Measurements from ENCODE around the gene EIF3D.

Gene EIF3D

DNA sequence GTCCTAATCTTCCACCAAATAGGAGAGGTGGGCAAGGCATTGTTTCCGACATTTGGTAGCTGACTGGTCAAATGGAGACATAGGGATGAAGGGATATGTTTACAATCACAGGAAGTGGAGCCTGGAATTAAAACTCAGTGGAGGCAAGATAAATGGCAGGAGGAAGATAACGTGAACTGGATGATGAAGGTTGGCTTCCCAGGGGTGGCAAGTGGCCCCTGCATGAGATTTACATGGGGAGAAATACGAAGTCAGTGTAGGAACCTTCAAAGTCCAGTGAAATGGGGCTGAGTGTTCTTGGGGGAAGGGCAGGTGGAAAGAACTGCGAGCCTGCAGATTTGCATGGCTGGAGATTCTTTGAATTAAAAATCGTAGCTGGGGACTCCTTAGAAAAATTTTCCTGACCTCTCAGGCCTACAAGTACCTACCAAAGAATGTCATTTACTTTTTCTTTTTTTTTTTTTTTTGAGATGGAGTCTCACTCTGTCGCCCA is 21.4 kb downstream of the EIF3D start:
- DNase-seq (ENCODE audit: low read depth), result no peak

DNA sequence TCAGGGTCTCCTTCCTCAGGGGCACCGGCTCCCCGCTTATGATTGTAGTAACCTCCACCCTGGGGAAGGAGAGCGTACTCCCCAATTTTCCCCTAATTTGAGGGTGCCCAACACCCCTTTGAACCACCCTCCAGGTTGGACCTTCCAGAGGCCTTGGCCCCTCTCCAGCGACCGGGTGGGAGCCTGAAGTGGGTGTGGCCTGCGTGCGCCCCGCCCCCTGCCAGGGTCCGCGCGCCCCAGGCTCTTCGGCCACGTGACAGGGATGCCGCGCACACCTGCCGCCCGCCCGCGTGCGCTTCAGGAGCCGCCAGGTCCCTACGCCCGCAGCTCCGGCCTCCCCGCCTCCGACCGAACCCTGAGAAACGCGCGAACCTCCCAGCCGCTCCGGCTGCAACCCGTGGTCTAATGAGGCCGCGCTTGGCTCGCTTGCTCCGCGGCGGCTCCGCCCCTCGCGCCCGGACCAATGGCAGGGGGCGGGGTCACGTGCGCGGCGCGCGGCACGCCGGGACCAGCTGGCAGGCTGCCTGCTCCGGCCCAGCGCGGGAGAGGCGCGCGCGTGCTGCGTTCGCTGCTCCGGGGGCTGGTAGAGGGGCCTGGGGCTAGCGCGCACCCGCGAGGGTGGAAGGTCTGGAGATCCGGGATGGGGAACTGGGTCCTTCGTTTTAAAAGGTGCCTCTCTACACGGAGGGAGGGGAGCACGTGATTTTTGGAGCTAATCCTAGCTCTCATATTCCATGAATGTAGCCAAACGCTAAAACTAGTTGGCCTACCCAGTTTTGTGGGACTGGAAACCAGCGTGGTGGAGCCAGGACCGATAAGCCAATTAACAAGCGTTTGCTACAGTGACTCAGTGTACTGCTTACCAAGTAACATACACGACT is 22.1 kb downstream of the EIF3D start, which contains the start of gene FOXRED2:
Gene FOXRED2 (minus strand): TSS at position 404 of the 881 bp plus-strand sequence. CDS start 618 bp downstream, outside the sequence.
- DNase-seq (ENCODE audit: low read depth), result peak; percentile 78

DNA sequence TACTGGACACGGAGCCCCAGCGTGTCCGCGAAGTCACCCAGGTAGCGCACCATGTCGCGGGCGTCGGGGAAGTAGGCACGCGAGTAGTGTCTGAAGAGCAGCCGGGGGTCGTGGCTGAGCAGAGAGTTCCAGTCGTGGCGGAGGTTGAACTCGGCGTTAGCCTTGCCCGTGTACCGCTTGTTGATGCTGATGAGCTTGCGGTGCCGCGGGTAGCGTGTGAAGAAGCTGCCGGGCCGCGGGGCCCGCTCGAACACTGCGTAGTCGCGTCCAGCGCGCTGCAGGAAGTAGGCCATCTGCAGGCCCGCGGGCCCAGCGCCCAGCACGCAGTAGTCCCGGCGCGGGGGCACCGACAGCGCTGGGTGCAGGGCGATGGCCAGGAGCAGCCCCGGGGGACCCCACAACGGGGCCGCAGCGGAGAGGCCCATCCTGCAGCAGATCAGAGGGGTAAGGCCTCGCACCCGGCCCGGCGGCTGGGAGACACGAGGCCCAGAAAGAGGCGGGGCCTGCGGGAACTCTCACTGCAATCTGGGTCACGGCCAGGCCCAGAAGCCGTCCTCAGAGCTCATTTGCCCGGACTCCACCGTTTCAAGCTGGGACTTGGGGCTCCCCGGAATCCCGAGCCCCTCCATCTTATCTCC is 22.8 kb downstream of the EIF3D start:
- DNase-seq (ENCODE audit: low read depth), result no peak

DNA sequence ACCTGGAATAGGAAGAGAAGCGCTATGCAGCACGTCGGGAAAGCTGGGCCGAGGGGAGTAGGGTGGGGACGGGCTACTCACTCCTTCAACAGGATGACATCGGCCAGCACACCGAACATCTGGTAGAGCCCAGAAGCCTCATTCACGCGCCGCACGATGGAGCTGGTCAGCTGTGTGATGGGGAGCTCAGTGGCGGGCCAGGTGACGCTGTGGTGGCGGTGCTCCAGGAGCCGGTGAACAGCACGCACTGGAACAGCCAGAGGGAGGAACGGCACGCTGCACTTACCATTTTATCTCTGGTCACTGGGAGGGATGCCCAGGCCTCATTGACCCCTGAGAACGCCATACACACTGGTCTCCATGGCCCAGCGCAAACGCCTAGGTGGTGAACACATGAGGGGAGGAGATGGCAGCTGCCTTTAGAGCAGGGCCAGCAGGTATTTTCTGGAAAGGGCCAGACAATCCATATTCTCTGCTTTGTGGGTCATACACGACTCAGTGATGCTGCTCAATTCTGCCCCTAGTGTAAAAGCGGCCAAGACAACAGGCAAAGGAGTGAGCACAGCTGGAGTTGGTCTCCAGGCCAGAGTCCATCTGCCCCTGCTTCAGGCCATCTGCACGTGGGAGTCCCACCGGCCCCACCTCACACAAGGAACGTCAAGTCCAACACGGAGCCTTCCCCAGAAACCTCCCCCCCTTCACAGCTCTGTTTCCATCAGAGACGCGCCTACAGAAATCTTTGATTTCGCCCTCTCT is 30.9 kb downstream of the EIF3D start:
- no peak for DNase-seq (ENCODE audit: low read depth)

DNA sequence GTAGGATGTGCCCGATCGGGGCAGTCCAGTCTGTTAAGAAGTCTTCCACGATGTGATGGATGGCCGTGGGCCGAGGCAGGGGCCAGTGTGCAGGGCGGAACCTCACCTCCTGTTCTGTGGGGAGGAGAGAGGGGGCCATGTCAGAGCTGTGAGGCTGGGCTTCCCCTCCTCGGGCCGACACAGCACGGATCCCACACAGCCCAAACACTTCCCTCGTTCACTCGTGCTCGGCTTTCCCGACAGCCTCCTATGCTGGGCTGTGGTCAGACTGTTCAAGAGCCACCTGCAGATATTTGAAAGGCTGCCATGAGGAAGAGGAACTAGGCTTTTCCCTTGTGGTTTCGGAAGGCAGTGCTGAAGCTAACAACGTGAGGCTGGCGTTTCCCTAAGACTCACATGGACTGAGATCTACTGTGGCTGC is 35.3 kb downstream of the EIF3D start:
- DNase-seq (ENCODE audit: low read depth), result no peak

DNA sequence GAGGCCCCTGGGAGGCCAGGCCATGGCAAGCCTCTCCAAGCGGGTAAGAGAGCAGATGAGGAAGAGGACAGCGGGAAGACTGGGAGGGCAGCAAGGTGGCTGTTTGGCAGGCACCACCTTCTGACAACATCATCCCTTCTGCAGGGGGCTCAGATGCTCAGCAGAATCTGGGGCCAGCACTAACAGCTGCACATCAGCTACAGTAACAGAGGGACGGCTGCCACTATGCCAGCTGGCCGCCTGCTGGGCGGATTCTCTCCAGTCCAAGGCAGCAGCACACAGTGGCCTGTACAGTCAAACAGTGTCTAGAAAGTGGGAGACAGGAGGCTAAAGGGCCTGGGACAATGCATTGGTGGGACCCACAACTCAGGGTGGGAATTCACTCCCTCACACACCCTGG is 36.9 kb downstream of the EIF3D start:
- DNase-seq (ENCODE audit: low read depth), result no peak

DNA sequence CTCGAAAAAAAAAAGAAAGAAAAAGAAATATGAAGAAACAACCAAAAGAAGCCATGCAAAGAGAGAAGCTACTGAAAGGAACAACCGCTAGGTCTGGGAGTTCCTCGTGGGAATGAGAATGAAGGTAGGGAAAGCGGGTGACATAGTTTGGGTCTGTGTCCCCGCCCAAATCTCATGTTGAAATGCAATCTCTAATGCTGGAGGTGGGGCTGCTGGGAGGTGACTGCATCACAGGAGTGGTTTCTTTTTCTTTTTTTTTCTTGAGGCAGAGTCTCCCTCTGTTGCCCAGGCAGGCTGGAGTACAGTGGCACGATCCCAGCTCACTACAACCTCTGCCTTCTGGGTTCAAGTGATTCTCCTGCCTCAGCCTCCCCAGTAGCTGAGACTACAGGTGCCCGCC is 37.8 kb downstream of the EIF3D start:
- DNase-seq (ENCODE audit: low read depth), result no peak

DNA sequence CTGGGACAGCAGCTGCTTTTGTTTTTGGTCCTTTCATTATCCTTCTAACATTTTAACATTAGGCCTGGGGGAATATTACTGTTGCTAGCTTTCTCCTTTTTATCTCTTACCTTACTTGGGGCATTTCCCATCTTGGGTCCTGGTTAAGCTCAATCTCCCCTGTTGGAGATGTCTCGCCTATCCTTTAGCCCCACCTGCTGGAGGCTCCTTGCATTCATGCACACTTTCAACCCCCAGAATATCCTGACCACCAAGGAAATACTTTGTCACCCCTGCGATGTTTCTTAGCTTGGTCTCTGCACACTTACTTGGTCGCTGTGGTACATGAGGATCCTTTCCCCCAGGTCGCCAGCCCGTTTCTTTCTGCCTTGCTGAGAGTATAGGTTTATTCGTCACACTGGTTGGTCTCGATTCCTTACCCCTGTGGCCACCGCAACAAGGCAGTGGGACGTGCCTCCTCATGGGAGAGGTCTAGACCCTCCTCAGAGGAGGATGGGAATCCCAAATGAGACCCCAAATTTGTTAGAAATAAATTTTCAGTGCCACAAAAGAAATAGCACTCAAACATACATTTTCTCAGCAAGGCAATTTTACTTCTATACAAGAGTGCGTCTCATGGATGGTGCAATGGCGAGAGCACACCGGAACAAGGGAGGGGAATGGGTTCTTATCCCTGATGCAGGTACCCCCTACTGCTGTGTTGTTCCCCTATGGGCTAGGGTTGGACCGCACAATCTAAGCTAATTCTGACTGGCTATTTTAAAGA is 42.2 kb downstream of the EIF3D start:
- DNase-seq (ENCODE audit: low read depth), result peak; percentile 60

DNA sequence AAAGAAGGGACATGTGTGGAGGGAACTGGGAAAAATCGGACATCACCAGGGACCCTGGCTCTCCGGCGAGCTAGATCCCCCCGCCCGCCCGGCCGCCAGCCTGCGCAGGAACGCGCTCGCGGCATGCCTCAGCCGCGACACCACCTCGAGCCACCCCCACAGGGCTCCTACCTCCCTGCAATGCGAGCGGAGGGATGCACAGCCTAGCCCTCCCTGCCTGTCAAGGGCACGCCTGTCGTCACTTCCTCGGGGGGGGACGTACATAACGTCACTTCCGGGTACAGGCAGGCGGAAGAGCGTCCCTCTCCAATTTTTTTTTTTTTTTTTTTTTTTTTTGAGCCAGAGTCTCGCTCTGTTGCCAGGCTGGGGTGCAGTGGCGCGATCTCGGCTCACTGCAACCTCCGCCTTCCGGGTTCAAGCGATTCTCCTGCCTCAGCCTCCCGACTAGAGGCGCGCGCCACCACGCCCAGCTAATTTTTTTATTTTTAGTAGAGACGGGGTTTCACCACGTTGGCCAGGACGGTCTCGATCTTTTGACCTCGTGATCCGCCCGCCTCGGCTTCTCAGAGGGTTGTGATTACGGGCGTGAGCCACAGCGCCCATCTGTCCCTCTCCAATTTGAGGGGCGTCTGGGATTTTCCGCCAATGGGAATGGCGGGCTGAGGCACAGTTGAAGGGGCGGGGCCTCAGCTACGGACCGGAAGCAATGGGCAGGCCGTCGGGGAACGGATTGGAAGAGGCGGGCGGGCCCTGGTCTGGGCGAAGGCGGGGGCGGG is 47.4 kb downstream of the EIF3D start, which contains the start of gene TXN2:
Gene TXN2 (minus strand): TSS at position 248 of the 776 bp plus-strand sequence. CDS start 803 bp downstream, outside the sequence.
- DNase-seq (ENCODE audit: low read depth), result peak; percentile 96

DNA sequence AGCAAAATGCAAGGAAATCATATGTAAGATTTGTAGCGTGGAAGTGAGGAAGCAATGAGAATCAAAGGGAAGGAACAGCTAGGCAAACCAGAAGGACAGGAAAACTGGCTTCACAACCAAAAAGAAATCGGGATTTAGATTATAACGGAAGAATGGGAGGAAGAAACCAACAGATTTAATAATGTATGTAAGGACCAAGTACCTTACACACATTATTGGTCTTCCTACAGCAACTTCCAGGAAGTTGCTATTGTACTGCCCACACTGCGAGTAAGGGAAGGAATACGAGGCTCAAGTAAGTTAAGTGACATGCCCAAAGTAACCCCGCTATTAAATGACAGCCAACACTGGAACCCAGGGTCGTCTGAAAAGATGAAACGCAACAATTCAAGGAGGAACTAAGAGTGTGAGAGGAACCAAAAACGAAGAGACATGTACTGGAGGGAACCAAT is 48.0 kb downstream of the EIF3D start:
- DNase-seq (ENCODE audit: low read depth), result no peak

DNA sequence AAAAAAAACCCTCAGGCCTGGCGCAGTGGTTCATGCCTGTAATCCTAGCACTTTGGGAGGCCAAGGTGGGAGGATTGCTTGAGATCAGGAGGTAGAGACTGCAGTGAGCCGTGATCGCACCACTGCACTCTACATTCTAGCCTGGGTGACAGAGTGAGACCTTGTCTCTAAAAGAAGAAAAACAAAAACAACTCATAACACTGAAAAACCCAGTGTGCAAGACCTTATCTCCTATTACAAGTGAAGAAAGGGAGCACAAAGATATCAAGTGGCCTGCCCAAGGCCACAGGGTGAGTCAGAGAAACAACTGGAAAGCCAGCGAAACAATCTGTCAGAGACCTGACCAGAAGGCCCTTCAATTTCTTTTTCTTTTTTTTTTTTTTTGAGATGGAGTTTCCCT is 50.0 kb downstream of the EIF3D start:
- peak; percentile 74 for DNase-seq (ENCODE audit: low read depth)

DNA sequence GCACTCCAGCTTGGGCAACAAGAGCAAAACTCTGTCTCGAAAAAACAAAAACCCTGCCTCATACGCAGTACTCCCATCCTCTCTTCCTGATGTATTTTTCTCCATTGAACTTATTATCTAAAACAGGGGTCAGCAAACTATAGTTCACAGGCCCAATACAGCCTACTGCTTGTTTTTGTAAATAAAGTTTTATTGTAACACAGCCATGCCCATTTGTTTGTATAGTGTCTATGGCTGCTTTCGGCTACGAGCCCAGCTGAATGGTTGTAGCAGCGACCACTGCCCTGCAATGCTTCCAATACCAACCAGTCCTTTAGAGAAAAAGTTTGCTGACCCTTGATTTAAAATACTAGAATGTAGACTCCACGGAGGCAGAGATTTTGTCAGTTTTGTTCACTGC is 53.6 kb downstream of the EIF3D start:
- DNase-seq (ENCODE audit: low read depth), result no peak

DNA sequence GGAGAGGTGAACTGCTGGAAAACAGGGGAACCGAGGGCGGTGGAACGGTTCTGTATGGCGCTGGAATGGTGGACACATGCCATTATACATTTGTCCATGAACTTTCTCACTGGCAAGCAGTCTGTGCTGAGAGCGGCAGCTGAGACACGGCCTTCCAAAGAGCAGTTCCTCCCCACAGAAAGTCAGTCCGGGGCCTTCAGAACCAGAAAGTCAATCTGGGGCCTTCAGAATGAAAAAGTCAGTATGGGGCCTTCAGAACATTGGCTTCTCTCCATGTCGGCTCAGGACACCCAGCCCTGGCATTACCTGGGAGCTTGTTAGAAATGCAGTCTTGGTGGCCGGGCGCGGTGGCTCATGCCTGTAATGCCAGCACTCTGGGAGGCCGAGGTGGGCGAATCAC is 56.3 kb downstream of the EIF3D start:
- no peak for DNase-seq (ENCODE audit: low read depth)

DNA sequence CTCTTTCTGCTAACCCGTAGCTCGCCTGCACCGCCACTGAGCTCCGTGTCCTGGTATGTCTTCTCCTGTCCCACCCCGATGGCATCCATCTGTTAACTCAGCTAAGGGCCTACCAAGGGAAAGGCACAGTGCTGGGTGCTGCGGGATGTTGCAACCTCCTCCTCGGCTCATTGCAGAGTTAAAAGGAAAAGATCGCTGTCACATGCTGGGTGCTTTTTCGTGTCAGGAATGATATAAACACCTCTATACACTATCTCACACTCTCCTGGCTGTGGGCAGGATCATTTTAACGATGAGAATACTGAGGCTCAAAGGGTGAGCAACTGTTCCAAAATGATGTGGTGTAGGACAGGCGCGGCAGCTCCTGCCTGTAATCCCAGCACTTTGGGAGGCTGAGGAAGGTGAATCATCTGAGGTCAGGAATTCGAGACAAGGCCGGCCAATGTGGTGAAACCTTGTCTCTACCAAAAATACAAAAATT is 57.6 kb downstream of the EIF3D start:
- peak; percentile 64 for DNase-seq (ENCODE audit: low read depth)

DNA sequence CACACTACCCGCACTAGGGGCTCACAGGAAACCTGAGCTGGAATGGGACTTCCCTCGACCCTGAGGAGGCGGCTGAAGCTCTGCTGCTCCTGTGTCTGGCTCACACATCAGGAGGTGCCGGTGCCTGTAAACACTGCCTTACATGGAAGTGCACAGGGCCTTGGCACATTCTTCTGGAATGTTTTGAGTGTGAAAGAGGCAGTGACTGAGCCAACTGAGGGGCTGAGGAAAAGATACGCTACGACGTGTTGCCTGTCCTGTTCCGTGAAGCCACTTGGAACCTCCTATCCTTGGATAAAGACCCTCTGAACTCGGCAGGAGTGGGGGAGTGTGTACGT is 58.0 kb downstream of the EIF3D start:
- peak; percentile 73 for DNase-seq (ENCODE audit: low read depth)

DNA sequence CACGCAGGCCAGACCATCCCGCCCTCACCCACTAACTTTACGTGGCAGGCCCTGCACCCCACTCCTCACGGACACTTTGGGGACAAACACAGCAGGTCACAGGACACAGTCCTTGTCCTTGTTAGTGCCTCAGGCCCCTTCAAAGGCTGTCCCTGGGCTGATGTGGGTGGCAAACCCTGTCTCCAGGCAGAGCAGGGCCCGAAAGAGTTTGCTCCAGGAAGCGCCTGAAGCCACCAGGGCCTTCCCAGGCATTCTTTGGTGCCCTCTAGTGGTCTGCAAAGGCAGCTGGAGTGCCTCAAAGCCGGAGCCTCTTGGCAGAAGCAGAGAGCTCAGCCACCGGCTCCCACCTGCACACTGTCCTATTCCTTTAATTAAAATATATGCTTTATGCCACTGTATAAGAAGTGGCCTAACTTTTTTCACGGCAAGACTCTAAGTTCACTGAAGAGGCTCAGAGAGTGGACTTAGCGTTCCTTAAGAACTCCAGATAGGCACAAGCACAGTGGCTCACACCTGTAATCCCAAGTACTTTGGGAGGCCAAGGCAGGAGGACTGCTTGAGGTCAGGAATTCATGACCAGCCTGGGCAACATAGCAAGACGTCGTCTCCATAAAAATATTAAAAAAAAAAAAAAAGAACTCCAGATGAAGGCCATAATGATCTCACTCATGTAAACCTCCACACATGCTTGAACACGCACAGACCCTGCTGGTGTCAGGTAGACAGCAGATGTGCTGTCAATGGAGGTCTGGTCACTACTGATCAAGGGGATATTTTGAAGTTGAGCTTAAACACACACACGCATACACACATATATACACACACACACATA is 58.6 kb downstream of the EIF3D start:
- peak; percentile 89 for DNase-seq (ENCODE audit: low read depth)

DNA sequence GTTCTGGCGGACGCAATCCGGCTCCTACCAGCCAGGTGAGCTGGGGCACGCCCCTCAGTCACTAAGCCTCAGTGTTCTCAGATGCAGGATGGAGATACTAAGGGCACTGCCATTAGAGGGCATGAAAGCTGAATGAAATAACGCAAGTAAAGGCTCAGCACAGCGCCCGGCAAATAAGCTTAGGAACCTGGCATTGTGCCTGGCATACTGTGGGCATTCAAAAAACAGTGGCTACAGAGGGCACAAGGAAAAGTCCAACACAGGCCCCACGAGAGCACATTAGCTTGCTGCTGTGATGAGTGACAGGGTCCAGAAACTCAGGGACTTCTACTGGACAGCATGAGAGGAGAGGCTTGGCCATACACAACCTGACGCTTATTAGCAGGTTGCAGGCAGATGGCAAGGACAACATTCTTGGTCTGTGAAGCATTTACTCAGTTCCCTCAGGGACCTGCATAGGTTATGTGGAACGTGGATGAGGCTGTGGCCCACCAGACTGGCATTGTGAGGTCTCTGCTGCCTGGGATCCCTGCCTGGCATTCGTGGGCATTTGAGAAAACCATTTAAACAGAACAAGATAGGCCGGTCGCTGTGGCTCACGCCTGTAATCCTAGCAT is 59.8 kb downstream of the EIF3D start:
- no peak for DNase-seq (ENCODE audit: low read depth)

DNA sequence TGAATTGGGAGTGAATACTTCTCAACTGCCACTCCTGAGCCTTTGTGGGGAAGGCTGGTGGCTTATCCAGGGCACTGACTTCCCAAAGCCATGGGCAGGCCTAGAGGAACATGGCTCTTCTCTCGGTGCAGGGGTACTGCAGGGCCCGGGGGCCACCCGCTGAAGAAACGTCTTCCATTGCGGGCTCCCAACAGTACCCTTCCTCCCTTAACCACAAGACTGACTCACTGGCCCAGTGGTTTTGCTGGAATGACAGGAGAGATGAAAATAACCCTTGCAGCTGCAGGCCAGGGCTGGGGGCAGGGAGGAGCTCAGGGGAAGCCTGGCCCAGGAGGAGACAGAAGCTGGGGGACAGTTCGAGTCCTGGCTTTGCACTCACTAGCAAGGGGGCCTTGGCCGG is 61.0 kb downstream of the EIF3D start:
- DNase-seq (ENCODE audit: low read depth), result peak; percentile 98

Data from iris pigment epithelial cell (primary cell).